ENCODE data around the gene DGCR8. TPM values are rescaled to one million over a fixed set of nuclear protein-coding genes. Genes with fewer than 3 reads are reported as not detected.
"Not testable (repeated sequence)": the region's sequence is repeated elsewhere in the genome, so short reads cannot be mapped to it uniquely, and the experiment has no call there.

The DGCR8 gene
- total RNA-seq, 1 donor, result 44.2 TPM

DNA sequence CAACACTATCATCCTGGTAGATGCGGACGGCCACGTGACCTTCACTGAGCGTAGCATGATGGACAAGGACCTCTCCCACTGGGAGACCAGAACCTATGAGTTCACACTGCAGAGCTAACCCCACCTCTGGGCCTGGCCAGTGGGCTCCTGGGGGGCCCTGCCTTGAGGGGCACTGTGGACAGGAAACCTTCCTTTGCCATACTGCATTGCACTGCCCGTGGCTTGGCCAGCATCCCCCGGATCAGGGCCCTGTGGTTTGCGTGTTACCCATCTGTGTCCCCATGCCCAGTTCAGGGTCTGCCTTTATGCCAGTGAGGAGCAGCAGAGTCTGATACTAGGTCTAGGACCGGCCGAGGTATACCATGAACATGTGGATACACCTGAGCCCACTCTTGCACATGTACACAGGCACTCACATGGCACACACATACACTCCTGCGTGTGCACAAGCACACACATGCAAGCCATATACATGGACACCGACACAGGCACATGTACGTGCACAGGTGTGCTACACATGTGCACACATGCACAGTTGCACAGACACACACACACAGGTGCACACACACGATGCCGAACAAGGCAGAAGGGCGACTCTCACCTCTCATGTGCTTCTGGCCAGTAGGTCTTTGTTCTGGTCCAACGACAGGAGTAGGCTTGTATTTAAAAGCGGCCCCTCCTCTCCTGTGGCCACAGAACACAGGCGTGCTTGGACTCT, 15.3 kb upstream of the DGCR8 start:
- Histone ChIP-seq H3K9me3 (ENCODE audit: low read depth, low read length) (no peaks in the 10 kb centered on the region), H3K27ac (ENCODE audit: low read depth, low read length) (no peak overlapping the region), H3K4me3 (ENCODE audit: insufficient read depth, low read length) (no peak overlapping the region), H3K4me2 (ENCODE audit: insufficient read depth, low read length) (no peak overlapping the region), H3K36me3 (ENCODE audit: insufficient read depth, low read length) (peaks cover 17% of the 10 kb centered on the region), H2AFZ (ENCODE audit: low read length) (no peak overlapping the region), H3K4me1 (ENCODE audit: insufficient read depth, low read length) (no peaks in the 10 kb centered on the region), H4K20me1 (ENCODE audit: insufficient read depth, low read length) (peaks cover 9% of the 10 kb centered on the region), H3K79me2 (ENCODE audit: insufficient read depth, low read length) (no peaks in the 10 kb centered on the region), H3K27me3 (ENCODE audit: insufficient read depth, low read length) (no peaks in the 10 kb centered on the region)
- peak; percentile 48 for DNase-seq (ENCODE audit: insufficient read length, low spot score, missing footprints)
- TF ChIP-seq, protein P1, sequence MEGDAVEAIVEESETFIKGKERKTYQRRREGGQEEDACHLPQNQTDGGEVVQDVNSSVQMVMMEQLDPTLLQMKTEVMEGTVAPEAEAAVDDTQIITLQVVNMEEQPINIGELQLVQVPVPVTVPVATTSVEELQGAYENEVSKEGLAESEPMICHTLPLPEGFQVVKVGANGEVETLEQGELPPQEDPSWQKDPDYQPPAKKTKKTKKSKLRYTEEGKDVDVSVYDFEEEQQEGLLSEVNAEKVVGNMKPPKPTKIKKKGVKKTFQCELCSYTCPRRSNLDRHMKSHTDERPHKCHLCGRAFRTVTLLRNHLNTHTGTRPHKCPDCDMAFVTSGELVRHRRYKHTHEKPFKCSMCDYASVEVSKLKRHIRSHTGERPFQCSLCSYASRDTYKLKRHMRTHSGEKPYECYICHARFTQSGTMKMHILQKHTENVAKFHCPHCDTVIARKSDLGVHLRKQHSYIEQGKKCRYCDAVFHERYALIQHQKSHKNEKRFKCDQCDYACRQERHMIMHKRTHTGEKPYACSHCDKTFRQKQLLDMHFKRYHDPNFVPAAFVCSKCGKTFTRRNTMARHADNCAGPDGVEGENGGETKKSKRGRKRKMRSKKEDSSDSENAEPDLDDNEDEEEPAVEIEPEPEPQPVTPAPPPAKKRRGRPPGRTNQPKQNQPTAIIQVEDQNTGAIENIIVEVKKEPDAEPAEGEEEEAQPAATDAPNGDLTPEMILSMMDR (IDR thresholded peaks at IDR 0.05; ENCODE audit: extremely low read depth, low read depth, low read length), result no peak

DNA sequence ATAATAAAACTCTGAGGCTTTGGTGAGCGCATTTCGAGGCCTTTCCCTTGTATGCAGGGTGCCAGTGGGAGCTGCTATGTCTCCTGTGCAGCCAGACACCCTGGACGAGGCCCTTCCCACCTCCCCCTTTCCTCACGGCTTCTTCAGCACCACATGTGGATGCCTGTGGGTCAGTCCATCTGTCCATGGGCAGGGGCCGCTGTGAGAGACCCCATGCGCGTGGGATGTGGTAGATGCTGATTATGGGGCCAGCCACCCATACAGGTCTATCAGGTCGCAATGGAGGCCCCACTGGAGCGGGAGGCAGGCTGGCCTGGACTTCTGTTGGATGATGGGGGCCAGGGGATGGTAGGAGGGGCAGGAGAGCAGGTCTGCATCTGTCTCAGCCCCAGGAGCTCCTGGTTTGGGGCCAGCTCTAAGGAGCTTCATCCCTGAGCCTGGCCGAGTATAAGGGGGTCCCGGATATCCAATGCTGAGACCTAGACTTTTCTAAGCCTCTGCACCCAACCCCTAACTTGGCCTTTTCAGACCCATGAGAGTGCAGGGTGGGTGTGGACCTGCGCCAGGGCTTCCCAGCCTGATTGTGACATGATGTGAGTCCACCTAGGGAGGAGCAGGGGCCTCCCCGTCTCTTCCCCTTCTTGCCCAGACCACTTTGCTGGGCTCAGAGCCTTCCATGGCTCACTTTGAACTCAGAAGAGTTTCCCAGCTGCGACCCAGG, 14.0 kb upstream of the DGCR8 start:
- Histone ChIP-seq H3K9me3 (ENCODE audit: low read depth, low read length) (no peaks in the 10 kb centered on the region), H3K27me3 (ENCODE audit: insufficient read depth, low read length) (no peaks in the 10 kb centered on the region), H3K36me3 (ENCODE audit: insufficient read depth, low read length) (peaks cover 16% of the 10 kb centered on the region), H3K79me2 (ENCODE audit: insufficient read depth, low read length) (no peaks in the 10 kb centered on the region), H3K27ac (ENCODE audit: low read depth, low read length) (no peak overlapping the region), H2AFZ (ENCODE audit: low read length) (no peak overlapping the region), H3K4me2 (ENCODE audit: insufficient read depth, low read length) (no peak overlapping the region), H3K4me3 (ENCODE audit: insufficient read depth, low read length) (no peak overlapping the region), H4K20me1 (ENCODE audit: insufficient read depth, low read length) (peaks cover 4% of the 10 kb centered on the region), H3K4me1 (ENCODE audit: insufficient read depth, low read length) (no peaks in the 10 kb centered on the region)
- DNase-seq (ENCODE audit: insufficient read length, low spot score, missing footprints), result peak; percentile 53
- TF ChIP-seq, protein P1 (IDR thresholded peaks at IDR 0.05; ENCODE audit: extremely low read depth, low read depth, low read length), result no peak

DNA sequence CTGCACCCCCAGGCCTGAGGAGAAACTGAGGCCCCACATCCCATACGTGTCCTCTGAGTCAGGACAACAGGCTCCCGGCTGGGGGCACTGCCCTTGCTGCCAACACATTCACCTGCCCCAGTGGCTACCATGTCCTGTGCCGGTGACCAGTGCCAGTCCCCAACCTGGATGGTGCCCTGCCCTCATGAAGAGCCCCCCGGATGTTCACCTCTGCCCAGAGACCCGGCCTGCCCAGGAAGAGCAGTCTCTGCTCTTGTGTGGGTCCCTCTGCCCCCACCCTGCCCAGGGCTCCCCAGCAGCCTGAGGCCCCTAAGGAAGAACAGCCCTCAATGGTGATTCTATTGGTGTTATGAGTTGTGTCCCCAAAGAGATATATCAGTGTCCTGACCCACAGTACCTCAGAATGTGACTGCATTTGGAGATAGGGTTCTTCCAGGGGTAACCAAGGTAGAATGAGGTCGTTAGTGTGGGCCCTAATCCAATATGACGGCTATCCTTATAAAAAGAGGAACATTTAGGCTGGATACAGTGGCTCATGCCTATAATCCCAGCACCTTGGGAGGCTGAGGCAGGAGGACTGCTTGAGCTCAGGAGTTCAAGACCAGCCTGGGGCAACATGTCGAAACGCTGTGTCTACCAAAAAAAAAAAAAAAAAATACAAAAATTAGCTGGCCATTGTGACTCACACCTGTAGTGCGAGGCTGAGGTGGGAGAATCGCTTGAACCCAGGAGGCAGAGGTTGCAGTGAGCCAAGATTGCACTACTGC, 13.2 kb upstream of the DGCR8 start:
- H3K4me3 ChIP-seq (ENCODE audit: insufficient read depth, low read length), result no peak overlapping the region
- no peaks in the 10 kb centered on the region for H4K20me1 ChIP-seq (ENCODE audit: insufficient read depth, low read length)
- TF ChIP-seq, protein P1 (IDR thresholded peaks at IDR 0.05; ENCODE audit: extremely low read depth, low read depth, low read length), result no peak
- H3K4me2 ChIP-seq (ENCODE audit: insufficient read depth, low read length), result no peak overlapping the region
- H3K36me3 ChIP-seq (ENCODE audit: insufficient read depth, low read length), result peaks cover 10% of the 10 kb centered on the region
- no peak overlapping the region for H2AFZ ChIP-seq (ENCODE audit: low read length)
- no peaks in the 10 kb centered on the region for H3K27me3 ChIP-seq (ENCODE audit: insufficient read depth, low read length)
- no peaks in the 10 kb centered on the region for H3K9me3 ChIP-seq (ENCODE audit: low read depth, low read length)
- no peak overlapping the region for H3K27ac ChIP-seq (ENCODE audit: low read depth, low read length)
- no peaks in the 10 kb centered on the region for H3K4me1 ChIP-seq (ENCODE audit: insufficient read depth, low read length)
- no peaks in the 10 kb centered on the region for H3K79me2 ChIP-seq (ENCODE audit: insufficient read depth, low read length)
- peak; percentile 62 for DNase-seq (ENCODE audit: insufficient read length, low spot score, missing footprints)

DNA sequence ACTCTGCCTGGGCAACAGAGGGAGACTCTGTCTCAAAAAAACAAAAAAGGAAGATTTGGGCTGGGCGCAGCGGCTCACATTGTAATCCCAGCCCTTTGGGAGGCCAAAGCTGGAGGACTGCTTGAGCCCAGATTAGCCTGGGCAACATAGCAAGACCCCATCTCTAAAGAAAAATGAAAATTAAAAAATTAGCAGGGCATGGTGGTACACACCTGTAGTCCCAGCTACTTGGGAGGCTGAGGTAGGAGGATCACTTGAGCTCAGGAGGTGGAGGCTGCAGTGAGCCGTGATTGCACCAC, 12.7 kb upstream of the DGCR8 start:
- not testable (repeated sequence) for DNase-seq (ENCODE audit: insufficient read length, low spot score, missing footprints); H3K4me1 ChIP-seq (ENCODE audit: insufficient read depth, low read length); H3K79me2 ChIP-seq (ENCODE audit: insufficient read depth, low read length); H3K36me3 ChIP-seq (ENCODE audit: insufficient read depth, low read length); H3K27ac ChIP-seq (ENCODE audit: low read depth, low read length); H3K4me3 ChIP-seq (ENCODE audit: insufficient read depth, low read length); H3K27me3 ChIP-seq (ENCODE audit: insufficient read depth, low read length); H3K4me2 ChIP-seq (ENCODE audit: insufficient read depth, low read length); H2AFZ ChIP-seq (ENCODE audit: low read length); H4K20me1 ChIP-seq (ENCODE audit: insufficient read depth, low read length); H3K9me3 ChIP-seq (ENCODE audit: low read depth, low read length)

Data from osteoblast (primary cell).